Transverse colon (tissue), 4 donors: ENCODE measurements around the gene NT5DC1. TPM values are rescaled to one million over a fixed set of nuclear protein-coding genes. Genes with fewer than 3 reads are reported as not detected.
A peak's percentile ranks its signal among the peaks of the same experiment; 100 is the strongest.

Experiments
- DNase-seq: peaks from one replicate; pipeline ENCODE4 v3.0.0-alpha.2; 2019
- H3K27ac ChIP-seq, 4 donors: fragments of 200-600 bp; sonication (generic); 2 replicates each; pipeline ENCODE4 v1.5.1; 2016 to 2018; ENCODE audit warnings: inconsistent platforms in 4 of 4
- H3K27me3 ChIP-seq: fragments of 200-600 bp; sonication (generic); 2 replicates; pipeline ENCODE4 v1.5.1; 2017; ENCODE audit warnings: inconsistent platforms
- H3K36me3 ChIP-seq, 4 donors: fragments of 200-600 bp; sonication (generic); 2 replicates each; pipeline ENCODE4 v1.5.1; 2017 to 2019; ENCODE audit warnings: inconsistent platforms in 4 of 4
- H3K4me1 ChIP-seq, 4 donors: fragments of 200-600 bp; sonication (generic); 2 replicates each; pipeline ENCODE4 v1.5.1; 2017 to 2020; ENCODE audit warnings: inconsistent platforms in 4 of 4
- H3K4me3 ChIP-seq, 4 donors: fragments of 200-600 bp; sonication (generic); 1 replicate in 1 of 4; 2 replicates in 3 of 4; pipeline versions ENCODE4 v1.5.1 to v1.6.1; 2017 to 2019; ENCODE audit warnings: inconsistent platforms in 4 of 4
- H3K9me3 ChIP-seq, 2 donors: fragments of 200-600 bp; sonication (generic); 2 replicates each; pipeline ENCODE4 v1.5.1; 2017 to 2019; ENCODE audit warnings: inconsistent platforms in 2 of 2
- CTCF ChIP-seq, 5 experiments: fragments of 200-600 bp in 3 of 5; fragments of 450-650 bp in 2 of 5; sonication (generic) in 3 of 5; IDR thresholded peaks; 1 replicate in 2 of 5; 2 replicates in 3 of 5; pipeline ENCODE4 v1.5.1; 2016 to 2017; ENCODE audit warnings: antibody characterized with exemption in 5 of 5, inconsistent platforms in 3 of 5, mild to moderate bottlenecking in 2 of 5, moderate library complexity in 1 of 5
- EP300 ChIP-seq: sonication (generic); formaldehyde crosslinking; IDR thresholded peaks from one replicate; pipeline ENCODE4 v1.6.1; 2017; ENCODE audit warnings: antibody characterized with exemption, low read depth
- POLR2A ChIP-seq: fragments of 450-650 bp; IDR thresholded peaks from one replicate; pipeline ENCODE4 v1.6.1; 2016; ENCODE audit warnings: antibody characterized with exemption, mild to moderate bottlenecking, moderate library complexity
- POLR2AphosphoS5 ChIP-seq, 3 donors: sonication (generic); formaldehyde crosslinking; IDR thresholded peaks; one replicate each; pipeline ENCODE4 v1.6.1; 2016; ENCODE audit warnings: antibody characterized with exemption in 3 of 3
- WGBS, 2 donors: methylation state at CpG; one replicate each; pipeline ENCODE4 v1.1.5; 2018; ENCODE audit warnings: low coverage in 1 of 2; 5-methylcytosine and 5-hydroxymethylcytosine counted together
- in situ Hi-C, 4 donors: fragments of 200-750 bp; cut with MboI; loops; one replicate each; pipeline versions ENCODE4 v1.15.0 to v1.15.1; 2017; ENCODE audit warnings: low sequenced_read_pairs in 3 of 4, low pct_ligation_motif_present in 1 of 4, low pct_unique_long_range_greater_than_20kb in 1 of 4
- intact Hi-C: fragments of 100-400 bp; cut with DNase I; formaldehyde crosslinking; loops from one replicate; pipeline ENCODE4 v1.15.1; 2023; ENCODE audit warnings: low total_unique reads
- total RNA-seq, 4 donors: library from RNA; depleted of rRNA; stranded (reverse); fragments of >200 nt; gene quantifications; one replicate each; pipeline ENCODE4 v1.1.0, GENCODE V29; 2016

NT5DC1 gene
- total RNA-seq, 4 donors from 2014 or later: 5.4 to 18.6 (median 12.4) TPM

GRCh38 chr6:116106146-116106545 lies 5.5 kb downstream of the NT5DC1 start:
- WGBS, 2 donors: 41 to 88% methylated on average over 1 of the region's 1 CpG
- peaks cover 0 to 24% (median 6%) of the 10 kb centered on the region in 4 donors for H3K36me3 ChIP-seq
- H3K27ac ChIP-seq: no peak overlapping the region
- H3K27me3 ChIP-seq: no peaks in the 10 kb centered on the region
- TF ChIP-seq POLR2A: no peak
- TF ChIP-seq POLR2AphosphoS5 (IDR thresholded peaks at IDR 0.05): no peak
- TF ChIP-seq CTCF (IDR thresholded peaks at IDR 0.05): no peak
- no peak for TF ChIP-seq EP300
- no peaks in the 10 kb centered on the region for H3K9me3 ChIP-seq
- no peak overlapping the region for H3K4me3 ChIP-seq
- intact Hi-C loops: no loop called here
- DNase-seq: no peak
- peaks cover 9 to 27% (median 12%) of the 10 kb centered on the region in 4 donors for H3K4me1 ChIP-seq
- in situ Hi-C loops: no loop called here

GRCh38 chr6:116108836-116109235 lies 8.2 kb downstream of the NT5DC1 start:
- H3K4me1 ChIP-seq: peaks cover 0 to 10% (median 0%) of the 10 kb centered on the region in 4 donors
- H3K27ac ChIP-seq: no peak overlapping the region
- intact Hi-C loops: no loop called here
- 32% methylated on average over 1 of the region's 1 CpG; no CpG with 5 or more reads in 1 of the 2 donors for WGBS, 2 donors
- TF ChIP-seq EP300 (no peak), CTCF (IDR thresholded peaks at IDR 0.05) (no peak), POLR2AphosphoS5 (IDR thresholded peaks at IDR 0.05) (no peak), POLR2A (no peak)
- H3K36me3 ChIP-seq: peaks cover 0 to 49% (median 8%) of the 10 kb centered on the region in 4 donors
- no peaks in the 10 kb centered on the region for H3K9me3 ChIP-seq
- H3K27me3 ChIP-seq: no peaks in the 10 kb centered on the region
- H3K4me3 ChIP-seq: no peak overlapping the region
- no peak for DNase-seq
- in situ Hi-C loops: no loop called here

GRCh38 chr6:116111552-116112528 lies 11.2 kb downstream of the NT5DC1 start:
- Histone ChIP-seq H3K27me3 (no peaks in the 10 kb centered on the region), H3K27ac (no peak overlapping the region), H3K4me1 (no peaks in the 10 kb centered on the region), H3K36me3 (peaks cover 0 to 52% (median 10%) of the 10 kb centered on the region in 4 donors), H3K4me3 (no peak overlapping the region), H3K9me3 (no peaks in the 10 kb centered on the region)
- 66 to 81% methylated on average over 3 to 5 of the region's 5 CpGs for WGBS, 2 donors
- DNase-seq: peak; percentile 49
- TF ChIP-seq POLR2A (no peak), CTCF (IDR thresholded peaks at IDR 0.05) (peak; percentile 31 to 47 (median 39))
- intact Hi-C loops (no loop called here), in situ Hi-C loops (no loop called here)

- Histone ChIP-seq H3K27me3 (no peaks in the 10 kb centered on the region), H3K9me3 (no peaks in the 10 kb centered on the region), H3K4me3 (no peak overlapping the region), H3K27ac (no peak overlapping the region), H3K4me1 (no peaks in the 10 kb centered on the region), H3K36me3 (peaks cover 0 to 48% (median 10%) of the 10 kb centered on the region in 4 donors)
- intact Hi-C loops: no loop called here
- TF ChIP-seq POLR2AphosphoS5 (IDR thresholded peaks at IDR 0.05) (no peak), POLR2A (no peak), EP300 (no peak), CTCF (IDR thresholded peaks at IDR 0.05) (no peak)
- in situ Hi-C loops: no loop called here
- WGBS, 2 donors: 100% methylated on average over 1 to 2 of the region's 2 CpGs
- no peak for DNase-seq
These were observed 12.7 kb downstream of the NT5DC1 start for GRCh38 chr6:116113386-116113785.
